ENCODE measurements around the gene SLFNL1.

The SLFNL1 gene

DNA sequence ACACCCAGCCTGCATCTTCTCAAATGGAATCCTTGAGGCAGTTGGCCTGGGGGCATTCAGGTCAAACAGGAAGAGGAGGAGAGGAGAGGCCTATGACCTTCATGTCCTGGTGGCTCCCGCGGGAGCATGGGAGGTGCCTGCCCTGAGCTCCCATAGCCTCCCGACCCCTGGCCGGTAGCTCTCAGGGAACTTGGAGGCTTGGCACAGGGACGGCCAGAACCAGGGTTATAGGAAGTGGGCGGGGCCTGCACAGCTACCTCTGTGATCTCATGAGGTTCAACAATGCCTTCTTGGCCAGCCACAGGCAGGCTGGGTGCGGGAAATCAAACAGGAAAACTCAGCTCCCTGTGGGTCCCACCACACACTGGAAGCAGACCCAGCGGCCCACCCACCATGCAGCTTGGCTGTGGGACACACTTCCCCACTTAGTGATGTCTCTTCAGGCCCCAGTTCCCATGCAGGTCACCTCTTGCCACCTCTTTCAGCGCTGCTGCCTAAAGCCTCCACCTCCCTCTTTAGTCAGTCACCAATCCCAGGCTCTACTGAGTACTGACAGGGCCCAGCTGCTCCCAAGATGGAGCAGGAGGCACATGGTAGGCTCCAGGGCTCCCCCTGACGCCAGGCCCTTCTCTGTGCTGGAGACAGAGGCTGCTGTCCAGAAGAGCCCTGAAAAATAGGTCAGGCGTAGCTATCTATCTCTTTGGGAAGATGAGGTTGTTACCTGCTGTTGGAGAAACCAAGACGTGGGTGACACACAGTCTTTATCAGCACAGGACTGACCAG is at the start of gene SLFNL1:
Gene SLFNL1, minus strand, starts transcription at position 200 of the 783 bp plus-strand sequence. CDS start 1,065 bp downstream, outside the sequence.
- DNase-seq: no peak

DNA sequence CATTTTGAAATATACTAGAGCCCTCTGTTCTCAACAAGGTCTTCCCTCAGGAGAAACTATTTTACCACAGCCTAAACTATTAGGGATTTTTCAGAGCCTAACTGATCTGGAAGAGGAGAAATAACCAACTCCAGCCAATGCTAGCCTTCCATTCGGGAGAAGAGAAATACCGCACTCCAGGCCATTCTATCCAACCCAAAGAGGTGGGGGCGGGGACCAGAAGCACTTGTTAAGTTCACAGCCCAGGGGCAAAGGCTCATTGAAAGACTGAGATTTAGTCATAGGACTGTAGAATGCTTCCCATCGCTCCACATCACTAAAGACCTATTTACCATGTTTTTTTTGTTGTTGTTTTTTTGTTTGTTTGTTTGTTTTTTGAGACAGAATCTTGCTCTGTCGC is 35.4 kb upstream of the SLFNL1 start:
- no peak for DNase-seq

DNA sequence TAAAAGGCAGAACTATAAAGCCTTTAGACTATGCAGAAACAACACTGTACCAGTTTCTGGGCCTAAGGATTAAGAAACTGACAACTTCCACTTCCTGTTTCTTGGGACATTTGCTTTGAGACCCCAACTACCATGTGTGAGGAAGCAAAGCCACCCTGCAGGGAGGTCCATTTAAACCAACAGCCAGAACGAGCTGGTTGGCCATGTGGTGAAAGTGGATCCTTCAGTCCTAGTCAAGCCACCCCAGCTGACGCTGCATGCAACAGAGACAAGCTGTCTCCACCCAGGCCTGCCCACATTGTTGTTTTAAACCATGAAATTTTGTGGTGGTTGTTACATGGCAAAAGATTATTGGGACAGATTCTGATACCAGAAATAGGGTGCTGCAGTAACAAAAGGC is 31.8 kb upstream of the SLFNL1 start:
- DNase-seq: peak in 1 of 56 donors; percentile 5

DNA sequence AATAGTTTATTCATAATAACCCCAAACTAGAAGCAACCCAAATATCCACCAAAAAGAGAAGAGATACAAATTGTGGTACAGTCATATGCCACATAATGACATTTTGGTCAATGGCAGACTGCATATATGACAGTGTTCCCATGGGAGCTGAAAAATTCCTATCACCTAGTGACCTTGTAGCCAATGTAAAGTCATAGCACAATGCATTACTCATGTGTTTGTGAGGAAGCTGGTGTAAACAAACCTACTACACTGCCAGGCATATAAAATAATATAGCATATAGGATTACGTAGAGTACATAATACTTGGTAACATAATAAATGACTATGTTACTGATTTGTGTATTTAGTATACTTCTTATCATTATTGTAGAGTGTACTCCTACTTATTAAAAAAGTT is 29.5 kb upstream of the SLFNL1 start:
- no peak for DNase-seq

DNA sequence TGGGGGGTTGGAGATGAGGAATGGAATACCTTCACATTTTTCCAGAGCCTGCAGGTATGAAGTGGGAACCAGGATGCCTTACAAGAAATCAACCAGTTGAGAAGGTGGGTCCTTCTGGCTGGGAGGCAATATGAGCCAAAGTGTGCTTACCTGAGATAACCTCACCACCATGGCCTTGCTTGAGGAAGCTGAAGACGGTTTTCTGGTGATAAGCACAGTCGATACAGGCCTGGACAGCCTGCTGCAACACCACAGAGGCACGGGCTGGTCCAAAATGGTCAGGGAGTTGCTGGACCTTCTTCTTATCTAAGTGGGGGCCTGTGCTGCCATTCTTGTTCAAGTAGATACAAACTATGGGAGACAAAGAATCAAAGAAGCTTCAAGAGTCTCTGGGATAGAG is 27.0 kb upstream of the SLFNL1 start:
- DNase-seq: no peak

DNA sequence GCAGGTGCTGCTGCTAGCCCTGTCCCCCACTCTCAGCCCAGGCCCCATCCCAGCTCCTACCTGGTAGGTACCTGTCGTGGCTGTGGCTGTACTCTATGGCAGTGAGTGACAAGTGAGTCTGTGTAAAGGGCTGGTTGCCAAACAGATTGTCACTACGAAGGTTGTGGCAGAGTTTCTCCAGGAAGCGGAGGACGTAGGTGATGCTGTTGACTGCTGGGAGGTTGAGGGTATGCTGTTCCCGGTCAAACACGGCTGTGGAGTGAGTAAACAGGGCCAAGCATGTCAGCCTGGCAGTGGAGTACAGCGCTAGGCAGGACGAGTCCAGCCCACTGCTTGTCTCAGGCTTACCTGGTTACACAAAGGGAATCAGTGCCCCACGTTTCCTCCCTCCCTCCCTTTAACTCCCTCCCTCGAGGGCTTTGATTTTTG is 24.8 kb upstream of the SLFNL1 start:
- DNase-seq: no peak

DNA sequence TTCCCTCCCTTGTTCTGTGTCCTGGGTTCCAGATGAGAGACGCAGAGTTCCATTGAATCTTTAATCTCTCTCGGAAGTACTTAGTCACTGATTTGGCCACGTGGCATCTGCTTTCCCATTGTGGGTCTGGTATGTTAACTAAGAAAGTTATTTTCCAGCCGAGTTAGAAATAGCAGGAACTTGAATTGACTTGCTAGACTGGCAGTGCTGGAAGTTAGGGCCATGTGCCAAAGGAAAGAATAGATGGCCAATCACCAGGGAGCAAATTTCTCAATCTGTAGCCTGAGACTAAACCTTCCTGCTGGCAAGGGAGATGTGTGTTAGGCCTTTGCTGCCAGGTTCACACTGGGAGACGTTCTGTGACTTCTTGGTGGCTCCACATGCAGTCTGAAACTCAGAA is 24.2 kb upstream of the SLFNL1 start:
- DNase-seq: peak in 1 of 56 donors; percentile 8

DNA sequence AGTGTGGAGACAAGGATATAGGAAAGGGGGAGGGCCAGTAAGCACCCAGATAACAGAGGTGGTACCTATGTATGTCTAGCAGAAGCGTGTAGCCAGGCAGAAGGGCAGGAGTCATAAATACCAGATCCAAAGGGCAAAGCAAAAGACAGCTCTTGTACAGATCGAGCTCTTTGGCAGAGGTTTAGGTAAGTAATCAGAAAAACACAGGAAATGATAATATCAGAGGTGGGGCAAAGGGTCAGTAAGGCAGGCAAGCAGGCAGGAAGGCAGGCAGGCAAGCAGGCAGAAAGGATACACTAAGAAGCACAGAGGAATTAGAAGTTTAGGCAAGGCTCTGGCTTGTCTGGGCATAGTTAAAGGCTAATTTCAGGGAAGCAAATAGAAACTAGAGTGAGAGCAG is 22.7 kb upstream of the SLFNL1 start:
- DNase-seq: no peak

DNA sequence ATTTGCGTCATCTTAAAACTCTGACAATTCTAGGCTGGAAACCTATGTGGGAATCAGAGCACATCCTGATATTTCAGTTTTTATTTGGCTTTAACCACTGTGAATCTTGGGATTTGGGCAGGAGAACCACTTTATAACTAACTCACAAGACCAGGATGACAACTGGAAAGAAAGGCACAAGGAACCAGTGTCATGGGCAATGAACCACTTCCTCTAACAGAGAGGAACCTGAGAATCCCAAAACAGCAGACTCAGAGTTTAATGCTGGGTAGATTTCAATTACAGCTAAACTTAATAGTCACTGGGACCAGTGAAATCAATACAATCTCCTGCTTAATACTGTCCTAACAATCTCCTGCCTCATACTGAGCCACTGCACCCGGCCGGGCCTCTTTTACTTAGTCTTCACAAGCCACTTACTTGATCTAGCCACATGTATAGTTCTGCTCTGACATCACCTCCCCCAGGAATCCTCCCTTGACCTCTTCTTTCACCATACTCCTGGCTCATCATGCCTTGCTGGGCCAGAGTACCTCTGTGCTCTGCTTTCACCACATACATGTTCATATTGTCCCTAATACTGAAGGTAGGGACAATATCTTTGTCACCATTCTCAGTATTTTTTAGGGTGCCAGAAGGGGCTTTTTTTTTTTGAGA is 20.2 kb upstream of the SLFNL1 start:
- no peak for DNase-seq

DNA sequence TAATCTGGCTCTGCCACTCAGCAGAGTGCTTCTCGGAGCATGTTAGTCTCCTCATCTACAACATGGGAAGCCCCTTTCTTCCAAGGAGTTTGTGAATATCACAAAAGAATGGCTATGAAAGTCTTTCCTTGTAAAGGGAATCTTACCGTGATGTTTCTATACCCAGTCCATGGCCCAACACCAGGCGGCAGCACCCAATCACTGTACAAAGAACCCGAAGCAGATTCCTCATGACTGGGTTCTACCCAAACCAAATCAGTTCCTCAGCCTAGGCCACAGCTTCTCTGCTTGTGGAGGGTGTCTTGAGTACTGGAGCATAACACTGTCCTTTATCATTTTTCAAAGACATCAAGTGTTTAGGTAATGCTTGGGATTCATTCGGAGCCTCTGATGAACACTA is 16.6 kb upstream of the SLFNL1 start:
- no peak for DNase-seq

DNA sequence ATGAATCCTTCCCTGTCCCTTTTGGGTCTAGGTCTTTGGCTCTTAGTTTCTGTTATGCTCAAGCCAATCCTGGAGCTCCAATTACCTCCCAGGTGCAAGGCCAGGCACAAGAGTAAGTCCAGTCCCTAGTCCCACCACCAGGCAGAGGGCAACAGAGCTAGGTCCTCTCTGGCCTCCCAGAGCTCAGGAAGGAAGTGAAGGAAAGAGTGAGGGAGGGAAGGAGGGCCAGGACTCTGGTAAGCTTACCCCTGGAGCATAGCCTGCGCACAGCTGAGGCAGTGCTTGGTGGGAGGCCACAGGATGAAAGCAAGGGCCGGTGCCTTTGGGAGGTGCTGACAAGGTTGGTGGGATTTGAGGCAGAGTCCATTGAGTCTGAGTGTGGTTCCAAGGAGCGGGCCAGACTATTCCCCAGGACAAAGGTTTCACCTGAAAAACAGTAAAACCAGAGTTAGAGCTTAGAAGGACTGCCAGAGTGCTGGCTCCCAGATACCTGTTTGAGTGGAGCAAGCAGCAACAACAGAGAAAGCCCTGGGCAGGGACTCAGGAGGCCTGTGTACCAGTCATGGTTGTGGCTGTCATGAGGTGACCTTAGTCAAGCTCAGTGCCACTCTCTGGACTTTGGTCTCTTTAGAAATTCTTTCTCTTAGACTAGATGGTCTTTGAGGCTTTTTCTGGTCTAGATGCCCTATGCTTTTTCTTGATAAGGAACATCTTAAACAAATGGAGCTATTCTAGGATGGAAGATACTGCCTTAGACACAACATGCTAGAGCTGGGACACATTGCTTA is 15.8 kb upstream of the SLFNL1 start:
- DNase-seq: no peak

DNA sequence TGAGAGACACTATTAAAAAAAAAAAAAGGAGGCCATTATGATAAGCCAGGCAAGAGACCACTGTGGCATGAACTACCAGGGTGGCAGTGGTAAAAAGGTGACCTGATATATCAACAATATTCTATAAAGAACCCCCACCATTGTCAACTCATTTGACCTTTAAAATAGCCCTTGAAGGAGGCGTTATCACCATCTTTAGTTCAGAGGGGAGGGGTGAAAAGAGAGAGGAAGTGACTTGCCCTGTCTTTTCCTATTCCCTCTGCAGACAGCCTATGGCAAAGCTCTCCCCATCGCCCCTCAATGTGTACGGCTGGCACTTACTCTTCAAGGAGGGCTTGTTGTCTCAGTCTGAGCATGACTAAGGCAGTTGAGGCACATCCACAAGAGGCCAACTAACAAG is 11.7 kb upstream of the SLFNL1 start:
- DNase-seq: no peak

DNA sequence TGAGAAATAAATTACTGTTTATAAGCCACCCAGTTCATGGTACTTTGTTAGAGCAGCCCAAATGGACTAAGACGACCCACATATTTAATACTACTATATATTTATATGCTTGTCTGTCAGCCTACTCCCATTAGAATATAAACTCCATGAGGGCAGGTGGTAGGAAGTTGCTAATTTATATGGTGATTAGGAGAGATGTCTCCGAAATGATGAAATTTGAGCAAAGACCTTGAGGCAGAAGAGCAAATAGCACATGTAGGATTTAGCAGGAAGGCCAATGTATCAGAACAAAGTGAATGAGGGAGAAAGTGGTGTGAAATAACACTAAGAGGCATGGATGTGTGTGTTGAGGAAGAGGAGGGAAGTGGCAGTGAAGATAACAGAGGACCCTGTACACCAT is 10.6 kb upstream of the SLFNL1 start:
- DNase-seq: no peak

DNA sequence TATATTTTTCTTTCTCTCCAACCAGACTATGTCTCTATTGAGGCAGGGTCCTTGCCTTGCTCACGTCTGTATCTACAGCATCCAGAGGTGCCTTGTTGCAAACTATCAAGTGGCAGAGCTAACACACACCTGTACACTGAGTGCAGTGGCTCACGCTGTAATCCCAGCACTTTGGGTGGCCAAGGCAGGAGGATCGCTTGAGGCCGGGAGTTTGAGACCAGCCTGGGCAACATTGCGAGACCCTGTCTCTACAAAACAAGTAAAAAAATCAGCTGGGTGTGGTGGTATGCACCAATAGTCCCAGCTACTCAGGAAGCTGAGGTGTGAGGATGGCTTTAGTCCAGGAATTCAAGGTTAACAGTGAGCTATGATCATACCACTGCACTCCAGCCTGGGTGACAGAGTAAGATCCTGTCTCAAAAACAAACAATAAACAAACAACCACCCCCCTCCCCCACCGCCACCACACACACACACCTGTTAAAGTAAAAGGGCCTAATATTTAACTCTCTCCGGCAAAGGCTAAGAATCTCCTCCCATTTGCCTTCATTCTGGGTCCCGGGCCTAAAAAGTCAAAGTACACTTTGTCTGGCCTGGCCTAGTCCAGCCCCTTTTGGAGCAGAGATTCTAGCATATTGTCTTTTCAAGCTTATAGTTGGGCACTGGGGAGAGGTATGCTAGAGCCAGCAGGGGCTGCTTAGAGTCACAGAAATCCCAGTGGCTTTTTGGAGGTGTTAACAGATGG is 9.5 kb upstream of the SLFNL1 start:
- no peak for DNase-seq

DNA sequence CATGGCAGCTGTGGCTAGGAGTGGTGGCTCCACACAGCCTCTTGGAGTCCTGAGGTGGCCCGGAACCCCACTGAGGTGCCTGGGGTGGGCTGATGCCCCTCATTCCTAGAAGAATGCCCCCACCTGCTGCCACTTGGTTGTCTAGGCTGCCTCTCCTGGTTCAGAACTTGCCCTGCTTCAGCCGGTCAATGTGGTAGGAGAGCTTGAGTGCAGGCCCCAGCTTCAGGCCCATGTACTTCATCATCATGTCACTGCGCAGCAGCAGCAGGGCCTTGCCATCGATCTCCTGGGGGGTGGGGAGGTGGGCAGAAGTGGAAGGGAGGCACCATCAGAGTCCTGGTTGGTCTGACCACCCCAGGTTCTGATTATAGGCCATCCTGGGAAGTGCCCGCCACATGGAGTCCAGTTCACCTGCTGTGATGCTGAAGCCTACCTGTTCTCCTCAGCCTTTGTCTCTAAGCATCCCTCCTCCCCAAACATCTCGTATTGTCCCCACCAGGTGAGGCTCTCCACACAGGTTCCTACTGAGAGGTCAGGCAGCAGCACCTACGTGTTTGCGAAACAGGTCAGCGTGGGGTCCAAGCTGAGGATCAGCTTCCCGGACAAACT is 6.6 kb upstream of the SLFNL1 start:
- no peak for DNase-seq

DNA sequence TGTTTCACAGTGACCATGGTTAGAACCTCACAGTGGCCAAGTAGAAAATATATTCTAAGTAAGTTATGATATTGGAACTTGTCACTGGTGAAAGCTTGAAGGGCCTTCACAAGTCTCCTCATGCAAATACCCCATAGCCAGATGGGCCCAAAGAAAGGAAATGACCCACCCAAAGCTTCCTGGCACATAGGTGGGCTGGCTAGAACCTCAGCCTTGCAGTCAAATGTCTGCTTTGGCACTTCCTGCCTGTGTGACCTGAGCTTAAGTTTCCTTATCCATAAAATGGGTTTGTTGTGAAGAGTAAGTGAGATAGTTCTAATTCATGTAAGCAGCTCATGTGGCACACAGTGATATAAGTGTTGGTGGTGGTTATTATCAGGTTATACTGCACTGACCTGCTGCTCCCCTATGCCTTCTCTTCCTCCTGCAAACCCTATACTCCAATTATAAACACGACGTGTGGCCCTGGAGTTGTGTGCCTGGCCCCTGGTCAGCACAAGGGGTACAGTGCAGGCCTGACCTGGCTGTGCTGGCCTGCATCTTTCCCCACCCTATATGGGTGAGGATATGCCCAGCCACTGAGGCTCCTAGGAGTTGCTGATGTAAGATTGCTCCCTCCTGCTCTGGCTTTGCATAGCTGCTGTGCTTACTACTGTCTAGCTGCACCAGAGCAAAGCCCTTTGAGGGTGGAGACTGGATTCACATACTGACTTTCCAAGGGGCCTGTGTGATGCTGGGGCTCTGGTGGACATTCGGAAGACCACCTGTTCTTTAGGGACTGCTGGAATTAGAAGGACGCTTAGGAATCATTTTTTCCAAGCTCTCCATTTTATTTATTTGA is 4.7 kb upstream of the SLFNL1 start:
- DNase-seq: no peak

DNA sequence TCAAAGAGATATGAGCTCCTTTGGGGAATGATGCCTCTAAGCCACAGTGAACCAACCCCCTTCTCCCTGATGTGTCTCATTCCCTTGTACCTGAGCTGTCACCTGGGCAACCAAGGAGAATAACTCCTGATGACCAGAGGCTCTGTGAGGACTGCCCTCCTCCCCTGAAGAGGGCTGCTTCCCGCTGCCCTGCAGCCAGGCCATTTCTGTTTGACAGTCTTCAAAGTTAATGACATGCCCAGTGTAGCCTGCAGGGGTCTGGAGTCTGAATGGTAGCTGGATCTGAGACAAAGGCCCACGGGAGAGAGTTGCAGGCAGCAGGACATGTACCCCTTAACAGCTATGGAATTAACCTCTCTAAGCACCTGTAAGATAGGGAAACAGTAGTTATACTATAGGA is 3.4 kb upstream of the SLFNL1 start:
- DNase-seq: no peak

DNA sequence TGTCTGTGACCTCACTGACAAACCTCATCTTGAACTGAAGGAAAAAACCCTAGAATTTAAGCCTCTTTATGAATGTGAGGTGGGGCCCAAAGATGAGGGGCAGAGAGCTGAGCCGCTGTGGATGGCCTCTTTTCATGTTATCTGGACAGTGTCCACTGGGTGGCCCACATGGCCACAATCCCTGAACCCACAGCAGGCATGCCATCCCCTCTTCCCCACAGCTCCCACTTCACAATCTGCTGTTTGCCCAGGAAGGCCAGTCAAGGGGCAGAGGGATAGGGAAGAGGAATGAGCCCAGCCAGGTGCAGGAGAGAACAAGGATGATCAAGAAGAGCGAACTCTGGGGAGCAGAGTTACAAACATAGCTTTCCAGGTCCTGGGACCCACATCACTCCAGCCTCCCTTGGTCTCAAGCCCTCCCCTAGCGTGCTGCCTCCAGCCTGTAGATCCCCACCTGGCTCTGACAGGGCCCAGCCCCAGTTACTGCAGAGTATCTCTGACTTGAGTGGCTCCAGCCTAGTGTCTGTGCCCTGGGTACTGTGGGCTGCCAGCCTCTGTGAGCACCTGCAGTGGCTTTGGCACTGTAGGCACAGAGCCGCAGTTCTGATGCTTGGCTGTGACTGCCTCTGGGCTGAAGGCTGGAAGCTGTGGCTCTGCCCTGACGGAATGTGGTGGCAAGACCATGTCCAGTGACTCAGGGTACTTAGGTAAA is 1.9 kb upstream of the SLFNL1 start:
- no peak for DNase-seq

DNA sequence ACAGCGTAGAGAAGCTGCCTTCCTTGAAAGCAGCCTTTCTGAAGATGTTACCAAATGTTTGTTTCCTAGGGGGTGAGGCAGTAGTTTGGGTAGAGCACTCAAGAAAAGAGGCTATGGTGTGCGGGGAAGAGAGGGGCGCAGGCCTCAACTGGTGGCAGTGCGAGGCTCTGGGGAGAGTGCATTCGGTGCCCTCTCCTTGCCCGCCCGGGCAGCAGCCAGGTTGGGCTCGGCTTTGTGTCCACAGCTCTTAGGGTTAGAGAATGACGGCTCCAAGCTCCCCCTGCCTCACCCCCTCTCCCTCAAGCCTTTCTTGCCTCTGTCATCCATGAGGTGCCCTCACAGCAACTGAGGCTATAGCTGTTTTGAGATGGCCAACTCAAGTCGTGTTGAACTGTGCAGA is 899 bp upstream of the SLFNL1 start:
- DNase-seq: no peak

DNA sequence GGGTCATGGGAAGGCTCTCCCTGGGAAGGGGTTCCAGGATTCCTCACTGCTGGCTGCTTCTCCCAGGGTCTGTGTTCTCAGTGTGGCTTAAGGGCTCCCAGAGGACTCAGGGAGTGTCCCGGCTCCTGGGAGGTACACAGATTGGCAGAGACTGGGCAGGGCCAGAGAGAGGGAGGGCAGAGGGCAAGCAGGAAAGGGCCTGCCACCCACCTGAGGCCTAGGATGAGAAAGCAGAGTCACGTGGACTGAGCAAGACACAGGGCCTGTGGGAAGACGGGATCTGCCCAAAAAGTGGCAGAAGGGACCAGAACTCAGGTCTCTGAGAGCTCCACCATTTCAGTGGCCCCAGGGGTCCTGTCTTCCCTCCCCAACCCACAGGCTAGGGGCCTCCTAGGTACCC is 871 bp downstream of the SLFNL1 start:
- no peak for DNase-seq

All from amygdala (tissue), 56 donors.